GM19351 (cell line): ENCODE measurements around the gene ZNF658.
A peak's percentile ranks its signal among the peaks of the same experiment; 100 is the strongest.
"Not testable (repeated sequence)": the region's sequence is repeated elsewhere in the genome, so short reads cannot be mapped to it uniquely, and the experiment has no call there.

Source experiments
- ATAC-seq: cut with Tn5 transposase; IDR thresholded peaks from one replicate; pipeline ENCODE4 v1.9.1; 2021; ENCODE audit warnings: mild to moderate bottlenecking, moderate library complexity; ENCODE audit not compliant: unreplicated experiment

The ZNF658 gene

DNA sequence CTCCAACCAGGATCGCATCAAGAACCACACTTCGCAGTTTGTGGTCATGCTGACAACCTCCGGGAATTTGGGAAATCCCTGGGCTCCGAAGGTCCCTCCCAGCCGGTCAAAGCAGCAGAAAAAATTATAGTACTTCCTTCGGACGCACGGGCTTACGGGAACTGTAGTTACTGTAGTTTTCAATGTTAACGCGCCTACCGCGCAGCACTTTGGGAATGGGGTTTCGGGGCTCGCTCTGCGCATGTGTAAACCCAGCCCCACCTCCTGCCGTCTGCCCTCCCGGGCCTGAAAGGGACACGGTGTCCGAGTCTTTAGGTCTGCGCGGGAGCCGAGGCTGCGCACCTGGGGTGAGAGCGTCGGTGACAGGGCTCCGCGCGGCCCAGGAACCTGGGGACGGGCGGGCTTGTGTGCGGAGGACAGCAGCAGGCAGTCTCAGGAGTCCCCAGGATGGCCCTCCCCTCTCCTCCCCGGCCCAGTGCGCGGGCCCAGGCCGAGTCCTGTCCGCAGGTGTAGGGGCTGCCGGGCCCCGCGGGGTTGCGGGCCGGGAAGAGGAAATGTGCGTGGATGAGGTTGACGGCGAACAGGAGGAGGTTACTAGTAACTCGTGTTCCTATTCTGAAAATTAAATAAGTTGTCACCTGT, at the start of gene ZNF658:
ZNF658 (plus strand) TSS at position 236 of the 642 bp plus-strand sequence. CDS start 2,837 bp downstream, outside the sequence.
- ATAC-seq = peak; percentile 92

DNA sequence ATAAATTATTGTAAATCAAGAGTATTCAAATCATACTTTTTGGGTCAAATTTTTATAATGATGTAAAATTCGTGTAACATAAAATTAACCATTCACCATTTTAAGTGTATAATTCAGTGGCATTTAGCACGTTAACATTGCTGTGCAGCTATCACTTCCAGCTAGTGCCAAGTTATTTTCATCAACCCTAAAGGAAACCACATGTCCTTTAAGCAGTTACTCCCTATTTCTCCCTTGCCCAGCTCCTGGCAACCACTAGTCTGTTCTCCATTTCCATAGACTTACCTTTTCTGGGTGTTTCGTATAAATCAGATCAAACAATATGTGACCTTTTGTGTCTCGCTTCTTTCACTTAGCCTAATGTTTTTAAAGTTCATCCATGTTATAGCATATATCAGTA, 38.8 kb upstream of the ZNF658 start:
- ATAC-seq = not testable (repeated sequence)

DNA sequence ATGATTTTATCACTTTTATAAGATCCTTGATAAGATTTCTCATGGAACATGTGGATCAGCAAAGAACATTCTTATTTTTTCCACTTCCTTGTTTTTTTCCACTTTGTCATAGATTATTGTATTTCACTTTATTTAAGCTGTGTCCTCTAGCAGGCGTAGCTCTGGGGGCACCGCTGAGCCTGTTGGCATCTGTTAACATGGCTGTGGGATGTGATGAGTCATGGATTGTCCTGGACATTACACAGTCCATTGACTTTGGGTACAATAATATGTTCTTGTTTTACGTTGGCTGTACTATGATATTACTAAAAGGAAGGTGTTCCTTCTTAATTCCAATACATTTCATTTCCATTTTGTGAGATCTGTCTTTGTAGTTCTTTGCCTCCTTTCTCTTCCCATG, 31.9 kb upstream of the ZNF658 start:
- not testable (repeated sequence) for ATAC-seq

DNA sequence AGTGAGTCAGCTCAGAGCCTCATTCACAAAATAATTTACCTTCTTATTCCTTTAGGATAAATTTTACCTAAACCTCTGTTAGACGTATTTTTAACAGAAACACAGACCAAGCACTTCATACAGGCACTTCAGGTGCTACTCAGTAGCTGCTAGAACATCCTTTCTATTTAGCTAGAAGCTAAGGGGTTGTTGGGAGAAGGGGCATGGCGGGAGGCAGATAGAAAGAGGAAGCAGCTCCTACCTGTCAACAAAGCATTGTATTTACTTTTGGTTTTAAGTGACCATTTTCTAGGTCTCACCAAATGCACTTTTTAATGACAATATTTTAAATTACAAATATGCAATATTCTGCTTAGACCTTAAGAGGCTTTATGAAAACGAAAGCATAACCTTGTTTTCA, 19.9 kb upstream of the ZNF658 start:
- peak; percentile 93 for ATAC-seq

DNA sequence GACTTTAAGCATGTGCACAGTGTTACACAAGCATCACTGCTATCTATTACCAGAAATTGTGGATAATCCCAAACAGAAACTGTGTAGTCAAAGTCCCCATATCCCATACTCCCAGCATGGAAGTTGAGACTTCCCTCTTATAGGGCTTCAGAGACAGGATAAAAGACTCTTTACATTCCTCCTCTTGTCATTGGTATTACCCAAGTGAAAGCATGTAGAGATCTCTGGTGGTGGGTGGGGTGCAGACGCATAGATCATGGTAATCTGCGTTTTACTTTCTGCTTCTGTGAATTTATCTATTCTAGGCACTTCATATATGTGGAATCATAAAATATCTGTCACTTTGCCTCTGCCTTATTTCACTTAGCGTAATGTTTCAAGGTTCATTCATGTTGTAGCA, 18.7 kb upstream of the ZNF658 start:
- not testable (repeated sequence) for ATAC-seq

DNA sequence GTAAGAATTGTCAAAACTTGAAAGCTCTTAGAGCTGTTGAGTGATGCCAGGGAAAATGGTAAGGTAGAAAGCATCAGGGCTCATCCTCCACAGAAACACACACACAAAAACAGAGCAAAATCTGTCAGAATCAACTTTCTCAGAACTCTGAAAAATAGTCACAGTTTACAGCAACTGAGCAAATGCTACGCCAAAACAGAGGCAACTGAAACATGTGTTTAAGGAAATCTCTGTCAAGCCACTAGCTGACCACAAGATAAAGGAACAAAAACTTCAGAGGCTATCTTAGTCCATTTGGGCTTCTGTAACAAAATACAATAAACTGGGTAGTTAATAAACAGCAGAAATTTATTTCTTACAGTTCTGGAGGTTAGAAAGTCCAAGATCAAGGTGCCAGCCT, 10.2 kb upstream of the ZNF658 start:
- ATAC-seq = peak; percentile 95

DNA sequence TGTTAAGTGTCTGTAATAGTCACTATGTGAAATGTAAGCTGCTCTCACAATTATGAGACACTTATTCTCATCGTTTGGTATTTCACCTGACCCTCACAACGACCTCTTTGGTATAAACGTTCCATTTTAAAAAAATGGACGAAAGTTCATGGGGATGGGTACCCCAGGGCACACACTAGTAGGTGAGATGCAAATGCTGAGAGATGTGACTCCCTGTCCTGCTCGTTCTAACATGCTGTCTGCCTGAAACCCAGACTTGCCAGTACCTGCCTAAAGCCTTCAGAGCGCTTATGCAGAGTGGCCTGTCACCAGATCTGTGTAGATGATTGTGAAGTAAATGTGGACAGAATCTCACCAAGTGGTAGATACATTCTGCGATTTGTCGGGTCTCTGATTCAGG, 616 bp downstream of the ZNF658 start:
- ATAC-seq = peak; percentile 32

DNA sequence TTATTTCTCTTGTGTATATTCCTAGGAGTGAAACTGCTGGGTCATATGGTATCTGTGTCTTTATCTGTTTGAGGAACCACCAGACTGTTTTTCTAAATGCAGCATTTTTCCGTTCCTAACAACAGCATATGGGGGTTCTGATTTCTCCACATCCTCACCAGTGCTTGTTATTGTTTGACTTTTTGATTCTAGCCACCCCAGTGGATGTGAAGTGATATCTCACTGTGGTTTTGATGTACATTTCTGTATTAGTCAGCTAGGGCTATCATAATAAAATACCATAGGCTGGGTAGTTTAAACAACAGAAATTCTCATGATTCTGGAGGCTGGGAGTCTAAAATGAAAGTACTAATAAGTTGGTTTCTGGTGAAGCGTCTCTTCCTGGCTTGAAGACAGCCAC, 9.0 kb downstream of the ZNF658 start:
- ATAC-seq = not testable (repeated sequence)

DNA sequence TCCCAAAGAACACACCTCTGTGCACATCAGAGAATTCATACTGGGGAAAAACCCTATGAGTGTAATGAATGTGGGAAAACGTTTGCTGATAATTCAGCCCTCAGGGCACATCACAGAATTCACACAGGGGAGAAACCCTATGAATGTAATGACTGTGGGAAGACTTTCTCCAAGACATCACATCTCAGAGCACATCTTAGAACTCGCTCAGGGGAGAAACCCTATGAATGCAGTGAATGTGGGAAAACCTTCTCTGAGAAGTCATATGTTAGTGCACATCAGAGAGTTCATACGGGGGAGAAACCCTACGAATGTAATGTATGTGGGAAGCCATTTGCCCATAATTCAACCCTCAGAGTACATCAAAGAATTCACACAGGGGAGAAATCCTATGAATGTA, 19.5 kb downstream of the ZNF658 start:
- ATAC-seq = not testable (repeated sequence)

DNA sequence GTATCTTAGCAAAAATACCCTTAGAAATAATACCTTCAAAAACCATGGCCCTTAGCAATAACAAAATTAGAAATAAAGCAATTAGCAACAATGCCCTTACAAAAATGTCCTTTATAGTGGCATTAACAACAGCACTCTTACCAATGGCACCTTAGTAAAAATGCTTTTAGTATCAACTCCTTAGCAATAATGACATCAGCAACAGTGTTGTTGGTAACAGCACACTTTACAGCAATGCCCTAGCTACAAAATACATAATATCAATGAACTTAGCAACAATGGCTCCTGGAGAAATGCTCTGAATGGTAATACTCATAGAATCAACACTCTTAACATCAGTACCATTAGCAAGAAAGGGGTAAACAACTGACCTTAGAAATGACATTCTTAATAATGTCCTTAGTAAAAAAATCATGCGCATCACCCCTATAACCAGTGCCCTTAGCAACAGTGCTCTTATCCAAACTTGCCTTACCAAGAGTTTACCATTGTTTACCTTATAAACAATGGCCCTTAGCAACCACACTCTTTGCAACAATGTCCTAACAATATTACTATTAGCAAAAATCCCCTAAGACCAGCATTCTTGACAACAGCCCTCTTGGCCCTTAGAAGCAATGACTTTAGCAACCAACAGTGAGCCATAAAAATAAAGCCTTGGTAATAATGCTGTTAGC, 35.8 kb downstream of the ZNF658 start:
- ATAC-seq = not testable (repeated sequence)

DNA sequence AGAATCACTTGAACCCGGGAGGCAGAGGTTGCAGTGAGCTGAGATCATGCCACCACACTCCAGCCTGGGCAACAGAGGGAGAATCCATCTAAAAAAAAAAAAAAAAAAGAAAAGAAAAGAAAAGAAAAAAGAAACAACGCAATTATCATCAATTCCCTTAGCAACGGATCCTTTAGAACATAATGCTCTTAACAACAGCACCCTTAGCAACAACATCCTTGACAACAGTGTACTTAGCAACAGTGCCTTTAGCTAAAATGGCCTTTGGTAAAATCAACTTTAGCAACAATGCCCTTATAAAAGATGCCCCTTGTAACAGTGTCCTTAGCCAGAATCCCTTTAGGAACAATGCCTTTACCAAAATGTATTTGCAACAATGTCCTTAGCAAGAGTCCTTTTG, 37.1 kb downstream of the ZNF658 start:
- ATAC-seq = not testable (repeated sequence)

DNA sequence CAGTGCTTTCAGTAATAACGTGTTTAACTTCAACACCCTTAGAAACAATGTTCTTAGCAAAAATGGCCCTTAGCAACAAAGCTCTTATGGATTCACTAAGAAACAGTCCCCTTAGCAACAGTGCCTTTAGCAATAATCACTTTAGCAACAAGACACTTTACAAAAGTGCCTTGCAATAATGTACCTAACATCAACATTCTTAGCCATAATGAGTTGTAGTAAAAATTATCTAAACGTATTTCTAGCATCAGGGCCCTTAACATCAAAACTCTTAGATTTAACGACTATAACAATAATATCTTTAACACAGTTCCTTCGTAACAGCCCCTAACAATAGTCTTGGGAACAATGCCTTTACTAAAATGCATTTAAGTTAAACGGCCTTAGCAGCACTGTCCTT, 37.8 kb downstream of the ZNF658 start:
- not testable (repeated sequence) for ATAC-seq

DNA sequence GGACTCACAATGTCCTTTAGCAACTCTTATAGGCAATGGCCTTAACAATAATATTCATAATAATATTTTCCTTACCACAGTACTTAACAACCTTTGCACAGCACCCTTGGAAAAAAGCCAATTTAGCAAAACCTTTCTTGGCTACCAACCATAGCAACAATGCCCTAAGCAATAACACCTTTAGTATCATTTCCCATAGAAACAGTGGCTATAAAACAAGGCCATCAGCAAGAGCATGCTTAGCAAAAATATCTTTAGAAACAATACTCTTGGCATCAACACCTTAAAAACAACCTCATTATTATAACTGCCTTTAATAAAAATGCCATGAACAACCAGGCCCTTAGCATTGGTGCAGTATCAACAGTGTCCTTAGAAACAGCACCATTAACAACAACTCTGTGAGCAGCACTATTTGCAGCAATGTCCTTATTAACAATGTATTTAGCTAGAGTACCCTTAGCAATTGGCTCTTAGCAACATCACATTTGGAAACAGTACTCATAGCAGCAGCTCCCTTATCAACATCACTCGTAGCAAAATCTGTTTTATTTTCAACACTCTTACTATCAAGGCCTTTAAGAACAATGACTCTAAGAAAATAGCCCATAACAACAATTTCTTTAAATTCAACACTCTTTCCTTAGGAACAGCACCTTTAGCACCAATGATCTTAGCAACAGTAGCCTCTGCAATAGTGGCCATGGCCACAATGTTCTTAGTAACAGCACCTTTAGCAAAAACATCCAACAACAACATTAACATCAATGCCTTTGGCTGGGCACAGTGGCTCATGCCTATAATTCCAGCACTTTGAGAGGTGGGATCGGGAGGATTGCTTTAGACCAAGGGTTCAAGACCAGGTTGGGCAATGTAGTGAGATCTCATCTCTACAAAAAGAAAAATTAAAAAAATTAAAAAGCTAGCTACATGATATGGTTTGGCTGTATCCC, 39.6 kb downstream of the ZNF658 start:
- ATAC-seq = not testable (repeated sequence)

DNA sequence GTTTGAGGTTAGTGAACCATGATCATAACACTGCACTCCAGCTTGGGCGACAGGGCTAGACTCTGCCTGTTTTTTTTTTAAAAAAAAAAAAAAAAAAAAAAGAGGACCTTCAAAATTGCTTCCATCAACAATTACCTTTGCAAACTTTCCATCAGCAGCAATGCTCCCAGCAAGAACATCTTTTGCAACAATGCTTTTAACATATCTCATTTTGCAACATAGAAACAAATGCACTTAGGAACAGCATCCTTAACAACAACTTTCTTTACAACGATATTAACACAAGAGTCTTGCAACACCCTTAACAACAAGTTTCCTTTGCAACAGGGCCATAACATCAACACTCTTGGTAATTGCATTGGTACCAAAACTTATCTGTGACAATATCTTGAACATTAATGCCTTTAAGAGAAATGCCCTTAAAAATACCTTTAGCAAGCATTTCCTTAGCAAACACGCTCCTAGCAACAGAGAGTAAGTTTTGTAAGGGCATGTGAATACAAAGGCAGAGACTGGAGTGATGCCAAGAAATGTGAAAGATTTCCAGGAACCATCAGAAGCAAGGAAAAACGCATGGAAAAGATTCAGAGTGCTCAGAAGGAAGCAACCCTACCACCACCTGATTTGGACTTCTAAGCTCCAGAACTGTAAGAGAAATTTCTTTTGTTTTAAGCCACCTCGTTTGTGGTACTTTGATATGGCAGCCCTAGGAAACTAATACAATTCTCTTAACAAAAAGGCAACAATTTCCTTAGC, 42.1 kb downstream of the ZNF658 start:
- not testable (repeated sequence) for ATAC-seq

DNA sequence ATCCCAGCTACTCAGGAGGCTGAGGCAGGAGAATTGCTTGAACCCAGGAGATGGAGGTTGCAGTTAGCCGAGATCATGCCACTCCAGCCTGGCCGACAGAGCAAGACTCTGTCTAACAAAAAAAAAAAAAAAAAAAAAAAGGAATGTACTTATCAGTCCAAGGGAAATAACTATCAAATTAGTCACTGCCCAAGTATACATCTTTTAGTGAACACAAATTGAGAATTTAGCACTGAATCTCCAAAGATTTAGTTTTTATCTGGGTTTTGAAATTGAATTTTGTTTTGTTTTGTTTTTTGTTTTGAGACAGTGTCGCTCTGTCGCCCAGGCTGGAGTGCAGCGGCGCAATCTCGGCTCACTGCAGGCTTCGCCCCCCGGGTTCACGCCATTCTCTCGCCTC, 52.1 kb downstream of the ZNF658 start:
- ATAC-seq = not testable (repeated sequence)
